AG04449 (cell line): ENCODE data around the gene LMTK3.
"Not testable (repeated sequence)": the region's sequence is repeated elsewhere in the genome, so short reads cannot be mapped to it uniquely, and the experiment has no call there.

Source experiments
- CTCF ChIA-PET: fragments of 350-600 bp; formaldehyde crosslinking; extraction: SDS; loops from one replicate; lab custom pipeline; 2021; ENCODE audit warnings: antibody characterized with exemption; lab: Yijun Ruan, JAX
- POLR2A ChIA-PET: fragments of 400-600, 350-600 bp; formaldehyde crosslinking; extraction: SDS; loops from one replicate; lab custom pipeline; 2020; ENCODE audit warnings: antibody characterized with exemption, inconsistent platforms; lab: Yijun Ruan, JAX
- DNase-seq: peaks from one replicate; pipeline ENCODE4 v3.0.0-alpha.2; 2010; ENCODE audit warnings: low read depth, low spot score
- H3K4me3 ChIP-seq: 2 replicates; pipeline ENCODE4 v1.5.1; 2011; ENCODE audit warnings: low read depth, mild to moderate bottlenecking, control low read depth, low read length
- CTCF ChIP-seq: IDR thresholded peaks from one replicate; pipeline ENCODE4 v1.5.1; 2011; ENCODE audit warnings: mild to moderate bottlenecking, moderate library complexity, low read length, control low read depth, inconsistent platforms; ENCODE audit not compliant: insufficient read depth; ENCODE audit errors: missing control alignments

The LMTK3 gene

GRCh38 chr19:48490981-48491792, 20.4 kb downstream of the LMTK3 start:
- no peak for TF ChIP-seq CTCF
- ChIA-PET CTCF (interaction anchor here (1.0 to 12.1 kb wide), 10 partner anchors 11 to 127 kb away, joined by 3 to 392 read pairs (median 20); partner anchors contain the start of genes FAM83E, GRWD1, RPL18 and SPACA4), POLR2A (no interaction called here)
- no peak overlapping the region for H3K4me3 ChIP-seq
- no peak for DNase-seq

GRCh38 chr19:48489608-48490216, 21.9 kb downstream of the LMTK3 start:
- DNase-seq, result no peak
- H3K4me3 ChIP-seq, result no peak overlapping the region
- peak; percentile 97 for TF ChIP-seq CTCF
- POLR2A ChIA-PET, result interaction anchor here (1.0 kb wide), 1 partner anchor 9 kb away, joined by 3 read pairs; no protein-coding TSS in a partner anchor
- CTCF ChIA-PET, result interaction anchor here (0.6 to 12.1 kb wide), 41 partner anchors 8 to 222 kb away, joined by 3 to 392 read pairs (median 4); partner anchors contain the start of genes FAM83E, GRWD1, KDELR1 and RPL18

- not testable (repeated sequence) for H3K4me3 ChIP-seq, DNase-seq
- CTCF ChIA-PET, result interaction anchor here (0.7 to 12.1 kb wide), 21 partner anchors 8 to 174 kb away, joined by 3 to 392 read pairs (median 5); partner anchors contain the start of genes FAM83E, GRIN2D, KDELR1 and RPL18
- POLR2A ChIA-PET, result interaction anchor here (0.6 to 1.3 kb wide), 2 partner anchors 14 to 127 kb away, joined by 3 read pairs; no protein-coding TSS in a partner anchor
Observed at GRCh38 chr19:48488478-48488877, 23.2 kb downstream of the LMTK3 start.

GRCh38 chr19:48487948-48488347, 23.7 kb downstream of the LMTK3 start:
- ChIA-PET CTCF (interaction anchor here (0.7 to 12.1 kb wide), 11 partner anchors 8 to 174 kb away, joined by 3 to 392 read pairs (median 10); partner anchors contain the start of genes GRIN2D, KDELR1 and SPACA4), POLR2A (interaction anchor here (0.7 to 1.3 kb wide), 3 partner anchors 11 to 96 kb away, joined by 3 read pairs; no protein-coding TSS in a partner anchor)
- no peak for TF ChIP-seq CTCF
- peak; percentile 36 for DNase-seq
- no peak overlapping the region for H3K4me3 ChIP-seq

- DNase-seq, result no peak
- CTCF ChIA-PET, result interaction anchor here (0.7 to 12.1 kb wide), 11 partner anchors 7 to 173 kb away, joined by 3 to 392 read pairs (median 10); partner anchors contain the start of genes GRIN2D, KDELR1 and SPACA4
- no peak overlapping the region for H3K4me3 ChIP-seq
- TF ChIP-seq CTCF, result no peak
- POLR2A ChIA-PET, result interaction anchor here (0.7 to 1.3 kb wide), 3 partner anchors 11 to 97 kb away, joined by 3 read pairs; no protein-coding TSS in a partner anchor
Observed at GRCh38 chr19:48487544-48487943, 24.1 kb downstream of the LMTK3 start.

GRCh38 chr19:48486706-48487105, 24.9 kb downstream of the LMTK3 start:
- POLR2A ChIA-PET, H3K4me3 ChIP-seq, DNase-seq: not testable (repeated sequence)
- CTCF ChIA-PET, result interaction anchor here (1.9 to 12.1 kb wide), 4 partner anchors 11 to 122 kb away, joined by 10 to 392 read pairs (median 30); partner anchors contain the start of gene SPACA4
